OCI-LY7 (cell line): Measurements from ENCODE around the gene AFF2.

Source experiments
- CTCF ChIP-seq: fragments of 200-600 bp; sonication (generic); conservative IDR thresholded peaks from 2 replicates; pipeline ENCODE4 v1.5.1; 2014; ENCODE audit warnings: mild to moderate bottlenecking, antibody characterized with exemption, low read length, moderate library complexity, mixed read lengths
- EZH2phosphoT487 ChIP-seq: fragments of 200-600 bp; sonication (generic); IDR thresholded peaks from 2 replicates; pipeline ENCODE4 v1.6.1; 2018; ENCODE audit warnings: low read depth, borderline replicate concordance, mild to moderate bottlenecking, mixed run types, antibody characterized with exemption, low read length, moderate library complexity, mixed read lengths

- TF ChIP-seq EZH2phosphoT487 (no peak), CTCF (no peak)
These were observed 68.3 kb downstream of the AFF2 start for GRCh38 chrX:148568763-148569162.
